Breast epithelium (tissue), 3 donors: ENCODE results near the gene C1orf115.

Source experiments
- POLR2A ChIP-seq: fragments of 450-650 bp; IDR thresholded peaks from one replicate; pipeline ENCODE4 v1.6.1; 2016; ENCODE audit warnings: antibody characterized with exemption, mild to moderate bottlenecking, moderate library complexity
- POLR2AphosphoS5 ChIP-seq, 3 donors: sonication (generic); formaldehyde crosslinking; IDR thresholded peaks; one replicate each; pipeline ENCODE4 v1.6.1; 2017; ENCODE audit warnings: antibody characterized with exemption in 3 of 3
- TF ChIP-seq, protein P1 (sequence below), 3 donors: fragments of 450-650 bp; IDR thresholded peaks; one replicate each; pipeline ENCODE4 v1.5.1; 2016 to 2017; ENCODE audit warnings: antibody characterized with exemption in 3 of 3, mild to moderate bottlenecking in 3 of 3, moderate library complexity in 3 of 3

DNA sequence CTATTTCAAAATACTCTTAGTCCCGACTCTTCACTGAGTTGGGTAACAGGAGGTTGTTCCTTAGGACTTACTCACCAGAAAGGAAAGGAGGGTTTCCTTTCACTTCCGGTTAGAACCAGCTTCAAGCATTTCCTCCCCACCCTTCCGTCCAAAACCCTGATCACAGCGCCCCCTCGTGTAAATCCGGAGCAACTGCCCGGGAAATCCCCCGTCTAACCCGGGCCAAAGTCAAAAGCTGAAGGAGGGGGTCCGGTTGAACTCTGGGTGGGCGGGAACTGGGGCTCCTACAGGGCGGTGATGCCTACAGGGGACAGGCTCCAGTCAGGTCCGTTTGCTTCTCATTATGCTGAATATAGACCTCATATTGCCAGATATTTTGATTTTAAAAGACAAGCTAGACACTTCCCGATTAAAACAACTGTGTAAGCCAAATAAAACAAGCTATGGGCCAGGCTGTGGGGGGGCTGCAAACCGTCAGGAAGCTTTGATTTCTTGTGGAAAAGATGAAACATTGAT, 43.0 kb downstream of the C1orf115 start:
- TF ChIP-seq POLR2A: no peak
- TF ChIP-seq, protein P1, sequence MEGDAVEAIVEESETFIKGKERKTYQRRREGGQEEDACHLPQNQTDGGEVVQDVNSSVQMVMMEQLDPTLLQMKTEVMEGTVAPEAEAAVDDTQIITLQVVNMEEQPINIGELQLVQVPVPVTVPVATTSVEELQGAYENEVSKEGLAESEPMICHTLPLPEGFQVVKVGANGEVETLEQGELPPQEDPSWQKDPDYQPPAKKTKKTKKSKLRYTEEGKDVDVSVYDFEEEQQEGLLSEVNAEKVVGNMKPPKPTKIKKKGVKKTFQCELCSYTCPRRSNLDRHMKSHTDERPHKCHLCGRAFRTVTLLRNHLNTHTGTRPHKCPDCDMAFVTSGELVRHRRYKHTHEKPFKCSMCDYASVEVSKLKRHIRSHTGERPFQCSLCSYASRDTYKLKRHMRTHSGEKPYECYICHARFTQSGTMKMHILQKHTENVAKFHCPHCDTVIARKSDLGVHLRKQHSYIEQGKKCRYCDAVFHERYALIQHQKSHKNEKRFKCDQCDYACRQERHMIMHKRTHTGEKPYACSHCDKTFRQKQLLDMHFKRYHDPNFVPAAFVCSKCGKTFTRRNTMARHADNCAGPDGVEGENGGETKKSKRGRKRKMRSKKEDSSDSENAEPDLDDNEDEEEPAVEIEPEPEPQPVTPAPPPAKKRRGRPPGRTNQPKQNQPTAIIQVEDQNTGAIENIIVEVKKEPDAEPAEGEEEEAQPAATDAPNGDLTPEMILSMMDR (IDR thresholded peaks at IDR 0.05): peak; percentile 82 to 89 (median 87)
- TF ChIP-seq POLR2AphosphoS5 (IDR thresholded peaks at IDR 0.05): peak in 2 of 3 donors; percentile 24 to 56
